Measurements from ENCODE around the gene TRAF3. TPM values are rescaled to one million over a fixed set of nuclear protein-coding genes. Genes with fewer than 3 reads are reported as not detected.

Gene TRAF3
- total and polyA plus RNA-seq, 4 donors, result 2.1 to 12.0 (median 5.2) TPM

DNA sequence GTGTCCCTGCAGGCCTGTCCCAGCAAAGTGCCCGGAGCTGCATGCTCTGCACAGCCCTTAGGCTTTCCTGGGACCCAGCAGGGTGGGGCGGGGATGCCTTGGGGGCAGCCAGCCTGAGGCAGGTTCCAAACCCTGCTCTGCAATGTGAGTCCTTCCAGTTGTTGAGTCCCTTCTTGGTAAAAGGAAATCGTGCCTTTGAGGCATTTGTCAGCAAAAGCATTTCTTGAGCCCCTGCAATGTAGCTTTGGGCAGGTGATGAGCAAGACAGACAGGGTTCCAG lies 38.1 kb upstream of the TRAF3 start:
- 88% methylated on average over 3 of the region's 3 CpGs for WGBS
- no peak for TF ChIP-seq REST (IDR thresholded peaks at IDR 0.05)
- no peak for TF ChIP-seq TAF1 (conservative IDR thresholded peaks at IDR 0.05)

DNA sequence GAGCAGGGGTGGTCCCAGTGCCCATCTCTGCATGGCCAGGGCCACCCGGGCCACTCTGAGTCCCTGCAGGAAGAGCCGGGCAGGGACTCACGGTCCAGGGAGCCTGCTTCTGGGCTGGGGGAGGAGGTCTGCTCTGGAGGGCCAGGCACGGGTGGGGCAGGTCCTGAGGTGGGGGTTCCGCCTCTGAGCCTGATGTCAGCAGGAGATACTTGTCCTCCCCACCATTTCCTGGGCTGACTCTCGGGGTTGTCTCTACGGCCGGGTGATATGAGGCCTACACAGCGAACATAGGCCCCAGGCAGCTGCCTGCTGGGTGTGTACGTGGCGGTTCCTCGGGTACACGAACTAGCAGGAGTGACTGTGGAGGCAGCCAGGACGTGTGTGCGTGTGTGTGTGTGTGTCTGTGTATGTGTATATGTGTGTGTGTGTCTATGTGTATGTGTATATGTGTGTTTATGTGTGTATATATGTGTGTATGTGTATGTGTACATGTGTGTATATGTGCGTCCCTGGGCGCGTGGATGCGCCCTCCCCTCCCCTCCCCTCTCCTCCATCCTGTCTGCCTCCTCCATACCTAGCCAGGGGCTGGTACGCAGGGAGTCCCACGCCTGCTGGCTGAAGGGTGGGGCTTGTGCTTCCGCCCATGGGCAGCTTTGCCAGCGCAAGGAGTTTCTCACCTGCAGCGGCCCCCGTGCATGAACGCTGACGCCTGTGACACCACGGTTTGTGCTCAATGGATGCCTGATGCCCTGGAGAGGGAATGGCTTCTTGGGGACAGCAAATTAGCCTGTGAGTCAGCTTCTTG lies 30.4 kb upstream of the TRAF3 start:
- Histone ChIP-seq H3K4me3 (ENCODE audit: low read depth in 1 of 3, low read length in 3 of 3) (no peak overlapping the region), H3K9ac (ENCODE audit: low read depth in 1 of 2, low read length in 2 of 2) (no peak overlapping the region), H3K27ac (ENCODE audit: low read depth in 1 of 2, low read length in 2 of 2) (no peak overlapping the region), H3K36me3 (ENCODE audit: control insufficient read depth in 4 of 4, insufficient read depth in 3 of 4, low read depth in 1 of 4, low read length in 3 of 4) (peaks cover 0 to 2% (median 0%) of the 10 kb centered on the region in 4 donors), H3K4me1 (ENCODE audit: control insufficient read depth in 4 of 4, insufficient read depth in 4 of 4, low read length in 3 of 4) (no peaks in the 10 kb centered on the region), H3K9me3 (ENCODE audit: control insufficient read depth in 4 of 4, low read length in 3 of 4) (peaks cover 0 to 2% (median under 1%) of the 10 kb centered on the region in 4 donors), H3K27me3 (ENCODE audit: control insufficient read depth in 4 of 4, insufficient read depth in 4 of 4, low read length in 3 of 4) (no peaks in the 10 kb centered on the region)
- DNase-seq (ENCODE audit: low spot score), result no peak
- TF ChIP-seq SP1 (IDR thresholded peaks at IDR 0.05) (no peak), ATF3 (IDR thresholded peaks at IDR 0.05) (no peak), EGR1 (IDR thresholded peaks at IDR 0.05; ENCODE audit: low read depth in 2 of 2) (no peak), YY1 (IDR thresholded peaks at IDR 0.05) (no peak), REST (IDR thresholded peaks at IDR 0.05) (no peak), HNF4G (IDR thresholded peaks at IDR 0.05) (no peak)
- 92% methylated on average over 28 of the region's 28 CpGs for WGBS

More for the DNA sequence above, 38.1 kb upstream of the TRAF3 start:
- no peak overlapping the region for H3K9ac ChIP-seq (ENCODE audit: low read depth in 1 of 2, low read length in 2 of 2)
- H3K4me3 ChIP-seq (ENCODE audit: low read depth in 1 of 3, low read length in 3 of 3), result no peak overlapping the region
- H3K9me3 ChIP-seq (ENCODE audit: control insufficient read depth in 4 of 4, low read length in 3 of 4), result peaks cover 0 to 5% (median 2%) of the 10 kb centered on the region in 4 donors
- no peaks in the 10 kb centered on the region for H3K27me3 ChIP-seq (ENCODE audit: control insufficient read depth in 4 of 4, insufficient read depth in 4 of 4, low read length in 3 of 4)
- H3K36me3 ChIP-seq (ENCODE audit: control insufficient read depth in 4 of 4, insufficient read depth in 3 of 4, low read depth in 1 of 4, low read length in 3 of 4), result peaks cover 0 to 7% (median 0%) of the 10 kb centered on the region in 4 donors
- no peak overlapping the region for H3K27ac ChIP-seq (ENCODE audit: low read depth in 1 of 2, low read length in 2 of 2)
- DNase-seq (ENCODE audit: low spot score), result no peak
- no peaks in the 10 kb centered on the region for H3K4me1 ChIP-seq (ENCODE audit: control insufficient read depth in 4 of 4, insufficient read depth in 4 of 4, low read length in 3 of 4)

GRCh38 chr14:102748806-102749205 lies 28.4 kb upstream of the TRAF3 start:
- TF ChIP-seq FOXA1 (IDR thresholded peaks at IDR 0.05) (no peak), REST (IDR thresholded peaks at IDR 0.05) (no peak), YY1 (IDR thresholded peaks at IDR 0.05) (no peak), ZBTB33 (IDR thresholded peaks at IDR 0.05) (no peak), SP1 (IDR thresholded peaks at IDR 0.05) (no peak), RXRA (IDR thresholded peaks at IDR 0.05) (no peak), ATF3 (IDR thresholded peaks at IDR 0.05) (no peak), FOXA2 (IDR thresholded peaks at IDR 0.05) (no peak), HNF4G (IDR thresholded peaks at IDR 0.05) (no peak), JUND (IDR thresholded peaks at IDR 0.05) (no peak)
- no peak for DNase-seq (ENCODE audit: low spot score)
- H3K27ac ChIP-seq (ENCODE audit: low read depth in 1 of 2, low read length in 2 of 2), result no peak overlapping the region
- no peaks in the 10 kb centered on the region for H3K9me3 ChIP-seq (ENCODE audit: control insufficient read depth in 4 of 4, low read length in 3 of 4)
- no peaks in the 10 kb centered on the region for H3K4me1 ChIP-seq (ENCODE audit: control insufficient read depth in 4 of 4, insufficient read depth in 4 of 4, low read length in 3 of 4)
- H3K27me3 ChIP-seq (ENCODE audit: control insufficient read depth in 4 of 4, insufficient read depth in 4 of 4, low read length in 3 of 4), result no peaks in the 10 kb centered on the region
- H3K9ac ChIP-seq (ENCODE audit: low read depth in 1 of 2, low read length in 2 of 2), result no peak overlapping the region
- no peak overlapping the region for H3K4me3 ChIP-seq (ENCODE audit: low read depth in 1 of 3, low read length in 3 of 3)
- WGBS, result 95% methylated on average over 8 of the region's 8 CpGs
- H3K36me3 ChIP-seq (ENCODE audit: control insufficient read depth in 4 of 4, insufficient read depth in 3 of 4, low read depth in 1 of 4, low read length in 3 of 4), result peaks cover 0 to 2% (median 0%) of the 10 kb centered on the region in 4 donors

Measured in liver (tissue), 9 donors.